ENCODE results near the gene UBE2Z.

GRCh38 chr17:48960834-48961515 is 52.8 kb downstream of the UBE2Z start:
- TF ChIP-seq POLR2AphosphoS5 (IDR thresholded peaks at IDR 0.05; ENCODE audit: low read depth, low read length) (no peak), EP300 (IDR thresholded peaks at IDR 0.05; ENCODE audit: borderline replicate concordance in 1 of 2, low read depth in 2 of 2, low read length in 2 of 2) (no peak), CTCF (IDR thresholded peaks at IDR 0.05; ENCODE audit: control extremely low read depth in 1 of 3, insufficient read depth in 1 of 3, low read depth in 1 of 3, low read length in 3 of 3) (no peak), MAFK (IDR thresholded peaks at IDR 0.05; ENCODE audit: low read depth, low read length) (no peak), GABPA (IDR thresholded peaks at IDR 0.05; ENCODE audit: borderline replicate concordance, insufficient read depth, low read length) (no peak)
